Measurements from ENCODE around the gene NPPB.

- TF ChIP-seq CTCF (conservative IDR thresholded peaks at IDR 0.05) (no peak), ZFX (IDR thresholded peaks at IDR 0.05) (no peak)
Measured at GRCh38 chr1:11885916-11886315, 27.2 kb upstream of the NPPB start.
